Measurements from ENCODE around the gene C6orf47. TPM values are rescaled to one million over a fixed set of nuclear protein-coding genes. Genes with fewer than 3 reads are reported as not detected.

The C6orf47 gene
- total and polyA plus RNA-seq, 2 of the 13 experiments (the other 11 are each of a cell fraction or from before 2014, with no cell fraction given) = 1.7 to 18.1 TPM

GRCh38 chr6:31663961-31664789 is 3.6 kb upstream of the C6orf47 start (continued):
- TF ChIP-seq, protein P1, sequence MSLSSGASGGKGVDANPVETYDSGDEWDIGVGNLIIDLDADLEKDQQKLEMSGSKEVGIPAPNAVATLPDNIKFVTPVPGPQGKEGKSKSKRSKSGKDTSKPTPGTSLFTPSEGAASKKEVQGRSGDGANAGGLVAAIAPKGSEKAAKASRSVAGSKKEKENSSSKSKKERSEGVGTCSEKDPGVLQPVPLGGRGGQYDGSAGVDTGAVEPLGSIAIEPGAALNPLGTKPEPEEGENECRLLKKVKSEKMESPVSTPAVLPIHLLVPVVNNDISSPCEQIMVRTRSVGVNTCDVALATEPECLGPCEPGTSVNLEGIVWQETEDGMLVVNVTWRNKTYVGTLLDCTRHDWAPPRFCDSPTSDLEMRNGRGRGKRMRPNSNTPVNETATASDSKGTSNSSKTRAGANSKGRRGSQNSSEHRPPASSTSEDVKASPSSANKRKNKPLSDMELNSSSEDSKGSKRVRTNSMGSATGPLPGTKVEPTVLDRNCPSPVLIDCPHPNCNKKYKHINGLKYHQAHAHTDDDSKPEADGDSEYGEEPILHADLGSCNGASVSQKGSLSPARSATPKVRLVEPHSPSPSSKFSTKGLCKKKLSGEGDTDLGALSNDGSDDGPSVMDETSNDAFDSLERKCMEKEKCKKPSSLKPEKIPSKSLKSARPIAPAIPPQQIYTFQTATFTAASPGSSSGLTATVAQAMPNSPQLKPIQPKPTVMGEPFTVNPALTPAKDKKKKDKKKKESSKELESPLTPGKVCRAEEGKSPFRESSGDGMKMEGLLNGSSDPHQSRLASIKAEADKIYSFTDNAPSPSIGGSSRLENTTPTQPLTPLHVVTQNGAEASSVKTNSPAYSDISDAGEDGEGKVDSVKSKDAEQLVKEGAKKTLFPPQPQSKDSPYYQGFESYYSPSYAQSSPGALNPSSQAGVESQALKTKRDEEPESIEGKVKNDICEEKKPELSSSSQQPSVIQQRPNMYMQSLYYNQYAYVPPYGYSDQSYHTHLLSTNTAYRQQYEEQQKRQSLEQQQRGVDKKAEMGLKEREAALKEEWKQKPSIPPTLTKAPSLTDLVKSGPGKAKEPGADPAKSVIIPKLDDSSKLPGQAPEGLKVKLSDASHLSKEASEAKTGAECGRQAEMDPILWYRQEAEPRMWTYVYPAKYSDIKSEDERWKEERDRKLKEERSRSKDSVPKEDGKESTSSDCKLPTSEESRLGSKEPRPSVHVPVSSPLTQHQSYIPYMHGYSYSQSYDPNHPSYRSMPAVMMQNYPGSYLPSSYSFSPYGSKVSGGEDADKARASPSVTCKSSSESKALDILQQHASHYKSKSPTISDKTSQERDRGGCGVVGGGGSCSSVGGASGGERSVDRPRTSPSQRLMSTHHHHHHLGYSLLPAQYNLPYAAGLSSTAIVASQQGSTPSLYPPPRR (CRISPR knock-in tag; IDR thresholded peaks at IDR 0.05; ENCODE audit: borderline replicate concordance) = no peak; the same call in 1 of the 2 replicates
- TF ChIP-seq, protein P2, sequence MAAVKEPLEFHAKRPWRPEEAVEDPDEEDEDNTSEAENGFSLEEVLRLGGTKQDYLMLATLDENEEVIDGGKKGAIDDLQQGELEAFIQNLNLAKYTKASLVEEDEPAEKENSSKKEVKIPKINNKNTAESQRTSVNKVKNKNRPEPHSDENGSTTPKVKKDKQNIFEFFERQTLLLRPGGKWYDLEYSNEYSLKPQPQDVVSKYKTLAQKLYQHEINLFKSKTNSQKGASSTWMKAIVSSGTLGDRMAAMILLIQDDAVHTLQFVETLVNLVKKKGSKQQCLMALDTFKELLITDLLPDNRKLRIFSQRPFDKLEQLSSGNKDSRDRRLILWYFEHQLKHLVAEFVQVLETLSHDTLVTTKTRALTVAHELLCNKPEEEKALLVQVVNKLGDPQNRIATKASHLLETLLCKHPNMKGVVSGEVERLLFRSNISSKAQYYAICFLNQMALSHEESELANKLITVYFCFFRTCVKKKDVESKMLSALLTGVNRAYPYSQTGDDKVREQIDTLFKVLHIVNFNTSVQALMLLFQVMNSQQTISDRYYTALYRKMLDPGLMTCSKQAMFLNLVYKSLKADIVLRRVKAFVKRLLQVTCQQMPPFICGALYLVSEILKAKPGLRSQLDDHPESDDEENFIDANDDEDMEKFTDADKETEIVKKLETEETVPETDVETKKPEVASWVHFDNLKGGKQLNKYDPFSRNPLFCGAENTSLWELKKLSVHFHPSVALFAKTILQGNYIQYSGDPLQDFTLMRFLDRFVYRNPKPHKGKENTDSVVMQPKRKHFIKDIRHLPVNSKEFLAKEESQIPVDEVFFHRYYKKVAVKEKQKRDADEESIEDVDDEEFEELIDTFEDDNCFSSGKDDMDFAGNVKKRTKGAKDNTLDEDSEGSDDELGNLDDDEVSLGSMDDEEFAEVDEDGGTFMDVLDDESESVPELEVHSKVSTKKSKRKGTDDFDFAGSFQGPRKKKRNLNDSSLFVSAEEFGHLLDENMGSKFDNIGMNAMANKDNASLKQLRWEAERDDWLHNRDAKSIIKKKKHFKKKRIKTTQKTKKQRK (IDR thresholded peaks at IDR 0.05; ENCODE audit: low read length) = no peak
- TF ChIP-seq KMT2B (CRISPR knock-in tag; IDR thresholded peaks at IDR 0.05) = no peak
- no peak for TF ChIP-seq ATF5 (CRISPR knock-in tag; IDR thresholded peaks at IDR 0.05; ENCODE audit: low read depth)
- 0 out of 2 replicates have a peak, but pooled peaks have one; percentile 43 for TF ChIP-seq ZNF264 (CRISPR knock-in tag; IDR thresholded peaks at IDR 0.05)
- TF ChIP-seq FOSL1 (CRISPR knock-in tag; IDR thresholded peaks at IDR 0.05; ENCODE audit: borderline replicate concordance) = 0 out of 2 replicates have a peak, but pooled peaks have one; percentile 6
- TF ChIP-seq GLMP (CRISPR knock-in tag; IDR thresholded peaks at IDR 0.05; ENCODE audit: borderline replicate concordance) = no peak
- TF ChIP-seq ZNF790 (CRISPR knock-in tag; IDR thresholded peaks at IDR 0.05; ENCODE audit: borderline replicate concordance) = no peak
- no peak for TF ChIP-seq ZNF124 (CRISPR knock-in tag; IDR thresholded peaks at IDR 0.05)
- TF ChIP-seq MTF2 (CRISPR knock-in tag; IDR thresholded peaks at IDR 0.05; ENCODE audit: borderline replicate concordance) = no peak
- no peak for TF ChIP-seq PTBP1 (IDR thresholded peaks at IDR 0.05; ENCODE audit: low read depth, low read length, poor library complexity, severe bottlenecking)
- TF ChIP-seq PITX1 (CRISPR knock-in tag; IDR thresholded peaks at IDR 0.05) = no peak
- TF ChIP-seq ERF (CRISPR knock-in tag; IDR thresholded peaks at IDR 0.05) = no peak

Measured in HepG2 (cell line).